ENCODE data around the gene NOCT.

- no peak for TF ChIP-seq POLR2AphosphoS5 (IDR thresholded peaks at IDR 0.05; ENCODE audit: low read depth, low read length)
- TF ChIP-seq POLR2A (IDR thresholded peaks at IDR 0.05; ENCODE audit: low read depth, low read length), result no peak
Observed at GRCh38 chr4:139035650-139036049, 20.1 kb downstream of the NOCT start.
